Mesenchymal stem cell (in vitro differentiated cells and primary cell): ENCODE measurements around the gene ACOX3.

Source experiments
- DNase-seq: peaks from one replicate; pipeline ENCODE4 v3.0.0-alpha.2; 2013
- H2AFZ ChIP-seq: one replicate; pipeline ENCODE4 v1.6.1; 2013; ENCODE audit warnings: low read depth, mild to moderate bottlenecking, control low read depth, inconsistent platforms, low read length, moderate library complexity
- H2AK5ac ChIP-seq: 2 replicates; pipeline ENCODE4 v1.6.1; 2013; ENCODE audit warnings: low read length, moderate library complexity, mild to moderate bottlenecking, inconsistent platforms; ENCODE audit not compliant: severe bottlenecking
- H2BK120ac ChIP-seq: one replicate; pipeline ENCODE4 v1.6.1; 2013; ENCODE audit warnings: low read depth, mild to moderate bottlenecking, inconsistent platforms, low read length, moderate library complexity
- H2BK12ac ChIP-seq, 2 experiments: one replicate each; pipeline ENCODE4 v1.6.1; 2013; ENCODE audit warnings: inconsistent platforms in 2 of 2, low read length in 2 of 2, mild to moderate bottlenecking in 2 of 2, moderate library complexity in 2 of 2, control low read depth in 1 of 2
- H2BK15ac ChIP-seq: one replicate; pipeline ENCODE4 v1.6.1; 2013; ENCODE audit warnings: mild to moderate bottlenecking, low read depth, inconsistent platforms; ENCODE audit not compliant: poor library complexity, severe bottlenecking
- H2BK5ac ChIP-seq: 2 replicates; pipeline ENCODE4 v1.6.1; 2013; ENCODE audit warnings: low read depth, mild to moderate bottlenecking, low read length, control low read depth, inconsistent platforms; ENCODE audit not compliant: poor library complexity, severe bottlenecking
- H3K14ac ChIP-seq, 2 experiments: one replicate each; pipeline ENCODE4 v1.6.1; 2013; ENCODE audit warnings: inconsistent platforms in 2 of 2, low read length in 2 of 2, control low read depth in 1 of 2, mild to moderate bottlenecking in 1 of 2, moderate library complexity in 1 of 2
- H3K18ac ChIP-seq, 2 experiments: one replicate each; pipeline ENCODE4 v1.6.1; 2013; ENCODE audit warnings: inconsistent platforms in 2 of 2, low read length in 2 of 2, control low read depth in 1 of 2, low read depth in 1 of 2, mild to moderate bottlenecking in 1 of 2
- H3K23ac ChIP-seq, 2 experiments: one replicate each; pipeline ENCODE4 v1.6.1; 2013; ENCODE audit warnings: inconsistent platforms in 2 of 2, low read length in 2 of 2, mild to moderate bottlenecking in 2 of 2, moderate library complexity in 2 of 2, control low read depth in 1 of 2
- H3K27ac ChIP-seq: 2 replicates; pipeline ENCODE4 v1.5.1; 2013; ENCODE audit warnings: mild to moderate bottlenecking, moderate library complexity, low read length, control low read depth, inconsistent platforms; ENCODE audit not compliant: poor library complexity, severe bottlenecking
- H3K27me3 ChIP-seq, 2 experiments: 2 replicates each; pipeline versions ENCODE4 v1.6.1 to v1.7.0; 2013; ENCODE audit warnings: low read length in 2 of 2, mild to moderate bottlenecking in 2 of 2, moderate library complexity in 2 of 2, control low read depth in 1 of 2, inconsistent platforms in 1 of 2; ENCODE audit not compliant: control insufficient read depth in 1 of 2, insufficient read depth in 1 of 2
- H3K36me3 ChIP-seq, 2 experiments: 2 replicates each; pipeline versions ENCODE4 v1.6.1 to v1.7.0; 2013; ENCODE audit warnings: low read length in 2 of 2, control low read depth in 1 of 2, inconsistent platforms in 1 of 2, low read depth in 1 of 2, mild to moderate bottlenecking in 1 of 2; ENCODE audit not compliant: insufficient read depth in 2 of 2, control insufficient read depth in 1 of 2
- H3K4ac ChIP-seq, 2 experiments: one replicate each; pipeline ENCODE4 v1.6.1; 2013; ENCODE audit warnings: inconsistent platforms in 2 of 2, low read length in 2 of 2, mild to moderate bottlenecking in 2 of 2, moderate library complexity in 2 of 2, control low read depth in 1 of 2, low read depth in 1 of 2
- H3K4me1 ChIP-seq: 2 replicates; pipeline ENCODE4 v1.6.1; 2013; ENCODE audit warnings: low read depth, low read length, control low read depth; ENCODE audit not compliant: control insufficient read depth, insufficient read depth
- H3K4me2 ChIP-seq: 2 replicates; pipeline ENCODE4 v1.6.1; 2013; ENCODE audit warnings: low read length, mild to moderate bottlenecking, inconsistent platforms; ENCODE audit not compliant: poor library complexity, severe bottlenecking
- H3K4me3 ChIP-seq, 2 experiments: 2 replicates each; pipeline versions ENCODE4 v1.5.1 to v1.7.0; 2013; ENCODE audit warnings: low read length in 2 of 2, mild to moderate bottlenecking in 2 of 2, control low read depth in 1 of 2, low read depth in 1 of 2; ENCODE audit not compliant: insufficient read depth in 1 of 2
- H3K79me1 ChIP-seq: replicated peaks from 2 replicates; pipeline ENCODE4 v1.6.1; 2013; ENCODE audit warnings: mild to moderate bottlenecking, control low read depth, low read length, inconsistent platforms; ENCODE audit not compliant: poor library complexity, severe bottlenecking
- H3K9ac ChIP-seq: 2 replicates; pipeline ENCODE4 v1.7.0; 2013; ENCODE audit warnings: mild to moderate bottlenecking, low read length, moderate library complexity
- H3K9me3 ChIP-seq: 2 replicates; pipeline ENCODE4 v1.7.0; 2013; ENCODE audit warnings: mild to moderate bottlenecking, low read length; ENCODE audit not compliant: control insufficient read depth
- H4K8ac ChIP-seq: one replicate; pipeline ENCODE4 v1.6.1; 2013; ENCODE audit warnings: inconsistent platforms, mild to moderate bottlenecking, low read length, moderate library complexity
- H4K91ac ChIP-seq: one replicate; pipeline ENCODE4 v1.6.1; 2013; ENCODE audit warnings: mild to moderate bottlenecking, low read length, inconsistent platforms
- WGBS: methylation state at CpG from one replicate; pipeline ENCODE4 v1.1.7; 2013; ENCODE audit warnings: mixed read lengths; 5-methylcytosine and 5-hydroxymethylcytosine counted together

Gene ACOX3

DNA sequence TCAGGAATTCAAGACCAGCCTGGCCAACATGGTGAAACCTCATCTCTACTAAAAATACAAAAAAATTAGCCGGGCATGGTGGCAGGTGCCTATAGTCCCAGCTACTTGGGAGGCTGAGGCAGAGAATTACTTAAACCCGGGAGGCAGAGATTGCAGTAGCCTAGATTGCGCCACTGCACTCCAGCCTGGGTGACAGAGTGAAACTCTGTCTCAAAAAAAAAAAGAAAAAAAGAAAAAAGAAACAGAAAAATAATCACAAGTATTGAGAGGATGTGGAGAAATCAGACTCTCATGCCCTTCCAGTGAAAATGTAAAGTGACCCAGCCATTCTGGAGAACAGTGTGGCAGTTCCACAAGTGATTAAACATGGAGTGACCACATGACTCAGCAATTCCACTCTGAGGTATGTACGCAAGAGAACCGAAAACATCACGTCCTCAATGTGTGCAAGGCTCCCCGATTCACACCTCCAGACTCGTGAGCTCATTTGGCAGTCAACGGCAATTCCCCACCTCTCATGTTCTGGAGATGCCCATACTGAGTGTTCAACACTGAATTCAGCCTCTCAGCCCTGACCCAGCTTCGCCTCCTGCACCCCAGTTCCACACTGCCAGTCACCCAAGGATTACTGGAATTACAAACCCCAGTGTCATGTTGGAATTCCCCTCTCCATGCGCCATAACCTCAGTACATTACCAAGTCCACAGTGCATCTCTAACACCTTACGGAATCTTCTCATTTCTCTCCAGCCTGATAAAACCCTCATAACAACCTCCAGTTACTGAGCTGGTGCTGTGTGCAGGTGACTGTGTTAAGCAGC lies 21.1 kb downstream of the ACOX3 start:
- peak overlapping the region in 1 of 2 experiments; percentile 5 for H3K14ac ChIP-seq
- no peak overlapping the region for H3K23ac ChIP-seq
- H3K9me3 ChIP-seq: no peaks in the 10 kb centered on the region

GRCh38 chr4:8417071-8417614 lies 23.4 kb downstream of the ACOX3 start:
- Histone ChIP-seq H2BK5ac (no peak overlapping the region), H3K9me3 (no peaks in the 10 kb centered on the region), H3K4me1 (peaks cover 3% of the 10 kb centered on the region), H3K18ac (no peak overlapping the region), H3K14ac (peak overlapping the region in 1 of 2 experiments; percentile 77), H3K27me3 (no peaks in the 10 kb centered on the region), H2AFZ (no peak overlapping the region), H3K4me2 (no peak overlapping the region), H2BK120ac (no peak overlapping the region), H3K4me3 (no peak overlapping the region), H4K91ac (no peak overlapping the region), H4K8ac (no peak overlapping the region), H3K27ac (no peak overlapping the region), H2AK5ac (no peak overlapping the region), H3K9ac (no peak overlapping the region), H3K23ac (no peak overlapping the region), H3K36me3 (peaks cover 36 to 45% of the 10 kb centered on the region in 2 experiments), H2BK12ac (no peak overlapping the region), H3K79me1 (peaks cover 29% of the 10 kb centered on the region), H2BK15ac (no peak overlapping the region), H3K4ac (no peak overlapping the region)
- WGBS: 92% methylated on average over 11 of the region's 11 CpGs
- no peak for DNase-seq

More for the DNA sequence above, 21.1 kb downstream of the ACOX3 start:
- H4K8ac ChIP-seq: no peak overlapping the region
- WGBS: 88% methylated on average over 12 of the region's 12 CpGs
- DNase-seq: peak; percentile 57
- H3K4me1 ChIP-seq: peaks cover 3% of the 10 kb centered on the region
- peaks cover 32% of the 10 kb centered on the region for H3K79me1 ChIP-seq
- no peak overlapping the region for H4K91ac ChIP-seq
- H2BK12ac ChIP-seq: no peak overlapping the region
- no peak overlapping the region for H3K27ac ChIP-seq
- no peaks in the 10 kb centered on the region for H3K27me3 ChIP-seq
- no peak overlapping the region for H2BK15ac ChIP-seq
- H3K36me3 ChIP-seq: peaks cover 24% of the 10 kb centered on the region in 2 experiments
- H2BK5ac ChIP-seq: no peak overlapping the region
- H3K4ac ChIP-seq: no peak overlapping the region
- no peak overlapping the region for H3K4me3 ChIP-seq
- H2AK5ac ChIP-seq: no peak overlapping the region
- H3K9ac ChIP-seq: no peak overlapping the region
- no peak overlapping the region for H2AFZ ChIP-seq
- H3K4me2 ChIP-seq: no peak overlapping the region
- H2BK120ac ChIP-seq: no peak overlapping the region
- H3K18ac ChIP-seq: no peak overlapping the region

DNA sequence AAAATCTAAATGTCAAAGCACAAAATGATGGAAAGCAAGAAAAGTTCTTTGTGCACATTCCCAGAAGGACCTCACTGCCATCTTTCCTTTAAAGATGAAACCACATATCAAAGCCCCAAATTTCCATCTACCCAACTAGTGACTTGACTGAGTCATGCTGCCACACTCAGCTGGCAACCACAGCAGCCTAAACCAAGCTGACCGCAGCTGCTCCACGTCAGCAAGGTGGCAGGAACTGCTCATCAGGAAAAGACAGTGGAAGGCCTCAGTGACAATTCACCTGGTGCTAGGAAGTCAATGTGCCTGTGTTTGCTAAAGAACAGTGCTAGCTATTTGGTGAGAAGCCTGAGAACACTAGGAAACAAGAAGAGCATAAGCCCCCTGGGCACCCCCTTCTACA lies 26.1 kb downstream of the ACOX3 start:
- no peaks in the 10 kb centered on the region for H3K27me3 ChIP-seq
- no peak for DNase-seq
- no peak overlapping the region for H2AFZ ChIP-seq
- H3K4me1 ChIP-seq: peaks cover 5% of the 10 kb centered on the region
- no peak overlapping the region for H4K8ac ChIP-seq
- H3K14ac ChIP-seq: no peak overlapping the region
- 85% methylated on average over 2 of the region's 2 CpGs for WGBS
- H3K23ac ChIP-seq: no peak overlapping the region
- H4K91ac ChIP-seq: no peak overlapping the region
- no peak overlapping the region for H3K4ac ChIP-seq
- no peak overlapping the region for H2BK5ac ChIP-seq
- no peak overlapping the region for H2BK15ac ChIP-seq
- H3K4me2 ChIP-seq: no peak overlapping the region
- peaks cover 23% of the 10 kb centered on the region for H3K79me1 ChIP-seq
- H2BK120ac ChIP-seq: no peak overlapping the region
- H3K27ac ChIP-seq: no peak overlapping the region
- no peak overlapping the region for H2AK5ac ChIP-seq
- H3K18ac ChIP-seq: no peak overlapping the region
- H3K4me3 ChIP-seq: no peak overlapping the region
- H3K9ac ChIP-seq: no peak overlapping the region
- H3K36me3 ChIP-seq: peaks cover 60 to 67% of the 10 kb centered on the region in 2 experiments
- no peaks in the 10 kb centered on the region for H3K9me3 ChIP-seq
- no peak overlapping the region for H2BK12ac ChIP-seq

DNA sequence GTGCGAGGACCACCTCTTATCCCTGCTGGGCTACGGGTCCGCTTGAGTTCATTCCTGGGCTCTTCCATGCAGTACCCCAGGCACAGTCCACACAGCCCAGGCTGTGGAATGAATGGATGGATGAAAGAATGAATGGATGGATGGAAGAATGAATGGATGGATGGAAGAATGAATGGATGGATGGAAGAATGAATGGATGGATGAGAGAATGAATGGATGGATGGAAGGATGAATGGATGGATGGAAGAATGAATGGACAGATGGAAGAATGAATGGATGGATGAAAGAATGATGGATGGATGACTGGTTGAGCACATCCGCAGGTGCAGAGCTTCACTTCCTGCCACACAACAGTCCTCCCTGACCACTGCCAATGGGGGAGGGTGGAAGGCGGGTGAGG lies 28.2 kb downstream of the ACOX3 start:
- H2BK12ac ChIP-seq: no peak overlapping the region
- WGBS: 98% methylated on average over 4 of the region's 5 CpGs
- H3K4ac ChIP-seq: no peak overlapping the region

More for the DNA sequence above, 28.2 kb downstream of the ACOX3 start:
- Histone ChIP-seq H3K4me1 (peaks cover 5% of the 10 kb centered on the region), H3K23ac (no peak overlapping the region), H2BK15ac (no peak overlapping the region), H2AK5ac (no peak overlapping the region), H3K4me2 (no peak overlapping the region), H3K14ac (no peak overlapping the region), H2BK120ac (no peak overlapping the region), H4K91ac (no peak overlapping the region), H4K8ac (no peak overlapping the region), H2AFZ (no peak overlapping the region), H3K9ac (no peak overlapping the region), H3K36me3 (peaks cover 73 to 80% of the 10 kb centered on the region in 2 experiments), H3K27me3 (no peaks in the 10 kb centered on the region), H2BK5ac (no peak overlapping the region), H3K18ac (no peak overlapping the region), H3K27ac (no peak overlapping the region), H3K9me3 (no peaks in the 10 kb centered on the region), H3K4me3 (no peak overlapping the region), H3K79me1 (peaks cover 22% of the 10 kb centered on the region)
- no peak for DNase-seq
